Tibial nerve (tissue), 4 donors: Measurements from ENCODE around the gene ERC2. TPM values are rescaled to one million over a fixed set of nuclear protein-coding genes. Genes with fewer than 3 reads are reported as not detected.

Experiments
- DNase-seq, 2 donors: peaks; one replicate each; pipeline ENCODE4 v3.0.0-alpha.2; 2019; ENCODE audit warnings: low spot score in 2 of 2
- H3K27ac ChIP-seq, 4 donors: fragments of 200-600 bp; sonication (generic) in 3 of 4; one replicate each; pipeline ENCODE4 v1.5.1; 2017 to 2019; ENCODE audit warnings: mild to moderate bottlenecking in 1 of 4
- H3K27me3 ChIP-seq, 2 donors: fragments of 200-600 bp; sonication (generic) in 1 of 2; one replicate each; pipeline versions ENCODE4 v1.5.1 to v1.6.0; 2017 to 2019
- H3K36me3 ChIP-seq, 3 donors: fragments of 200-600 bp; sonication (generic); one replicate each; pipeline ENCODE4 v1.5.1; 2018 to 2019
- H3K4me1 ChIP-seq, 4 donors: fragments of 200-600 bp; sonication (generic) in 3 of 4; one replicate each; pipeline ENCODE4 v1.5.1; 2017 to 2019
- H3K4me3 ChIP-seq, 4 donors: fragments of 200-600 bp; sonication (generic) in 3 of 4; one replicate each; pipeline ENCODE4 v1.5.1; 2017 to 2019; ENCODE audit warnings: mild to moderate bottlenecking in 1 of 4, moderate library complexity in 1 of 4
- H3K9me3 ChIP-seq, 4 donors: fragments of 200-600 bp; sonication (generic) in 3 of 4; one replicate each; pipeline ENCODE4 v1.5.1; 2017 to 2019
- CTCF ChIP-seq, 5 experiments: fragments of 200-600 bp in 3 of 5; fragments of 450-650 bp in 2 of 5; sonication (generic) in 3 of 5; IDR thresholded peaks; one replicate each; pipeline ENCODE4 v1.5.1; 2016 to 2019; ENCODE audit warnings: antibody characterized with exemption in 5 of 5, mild to moderate bottlenecking in 3 of 5, moderate library complexity in 2 of 5
- EP300 ChIP-seq, 2 donors: sonication (generic); formaldehyde crosslinking; IDR thresholded peaks; one replicate each; pipeline ENCODE4 v1.6.1; 2017; ENCODE audit warnings: antibody characterized with exemption in 2 of 2, mild to moderate bottlenecking in 1 of 2
- POLR2A ChIP-seq, 2 donors: fragments of 450-650 bp; IDR thresholded peaks; one replicate each; pipeline ENCODE4 v1.6.1; 2017; ENCODE audit warnings: antibody characterized with exemption in 2 of 2, mild to moderate bottlenecking in 2 of 2, moderate library complexity in 2 of 2
- WGBS, 2 donors: methylation state at CpG; one replicate each; pipeline ENCODE4 v1.1.5; 2018; 5-methylcytosine and 5-hydroxymethylcytosine counted together
- total RNA-seq, 4 donors: library from RNA; depleted of rRNA; stranded (reverse); fragments of >200 nt; gene quantifications; one replicate each; pipeline ENCODE4 v1.1.0, GENCODE V29; 2016

ERC2 gene
- total RNA-seq, 4 donors from 2014 or later, result 0.84 to 0.98 (median 0.90) TPM; not detected in 1

GRCh38 chr3:55724821-55725220 is 743.4 kb downstream of the ERC2 start:
- H3K9me3 ChIP-seq, result no peaks in the 10 kb centered on the region
- TF ChIP-seq POLR2A (IDR thresholded peaks at IDR 0.05) (no peak), CTCF (IDR thresholded peaks at IDR 0.05) (no peak), EP300 (IDR thresholded peaks at IDR 0.05) (no peak)
- no peak overlapping the region for H3K27ac ChIP-seq
- no peak for DNase-seq
- no peaks in the 10 kb centered on the region for H3K27me3 ChIP-seq
- no peaks in the 10 kb centered on the region for H3K4me1 ChIP-seq
- H3K4me3 ChIP-seq, result no peak overlapping the region
- WGBS, 2 donors, result 53 to 59% methylated on average over 2 of the region's 2 CpGs
- no peaks in the 10 kb centered on the region for H3K36me3 ChIP-seq

- H3K9me3 ChIP-seq, result no peaks in the 10 kb centered on the region
- no peak overlapping the region for H3K4me3 ChIP-seq
- TF ChIP-seq POLR2A (IDR thresholded peaks at IDR 0.05), result no peak
- no peak for TF ChIP-seq CTCF (IDR thresholded peaks at IDR 0.05)
- no peak for TF ChIP-seq EP300 (IDR thresholded peaks at IDR 0.05)
- no peaks in the 10 kb centered on the region for H3K27me3 ChIP-seq
- H3K27ac ChIP-seq, result no peak overlapping the region
- no peaks in the 10 kb centered on the region for H3K36me3 ChIP-seq
- no peak for DNase-seq
- peaks cover 0 to 4% (median 0%) of the 10 kb centered on the region in 4 donors for H3K4me1 ChIP-seq
These were observed 743.9 kb downstream of the ERC2 start for GRCh38 chr3:55724407-55724784.

- Histone ChIP-seq H3K27me3 (no peaks in the 10 kb centered on the region), H3K4me3 (no peak overlapping the region), H3K4me1 (peaks cover 0 to 9% (median 0%) of the 10 kb centered on the region in 4 donors), H3K36me3 (no peaks in the 10 kb centered on the region), H3K27ac (no peak overlapping the region), H3K9me3 (no peaks in the 10 kb centered on the region)
- 52% methylated on average over 5 of the region's 5 CpGs for WGBS, 2 donors
- no peak for DNase-seq
- TF ChIP-seq POLR2A (IDR thresholded peaks at IDR 0.05) (no peak), EP300 (IDR thresholded peaks at IDR 0.05) (no peak), CTCF (IDR thresholded peaks at IDR 0.05) (no peak)
These were observed 744.4 kb downstream of the ERC2 start for GRCh38 chr3:55723653-55724406.

- peak in 1 of 2 donors; percentile 10 for DNase-seq
- TF ChIP-seq CTCF (IDR thresholded peaks at IDR 0.05) (peak in 2 of 5 experiments; percentile 18 to 31), POLR2A (IDR thresholded peaks at IDR 0.05) (no peak), EP300 (IDR thresholded peaks at IDR 0.05) (no peak)
- no peaks in the 10 kb centered on the region for H3K27me3 ChIP-seq
- H3K4me3 ChIP-seq, result no peak overlapping the region
- no peak overlapping the region for H3K27ac ChIP-seq
- H3K9me3 ChIP-seq, result no peaks in the 10 kb centered on the region
- peaks cover 0 to 22% (median 3%) of the 10 kb centered on the region in 4 donors for H3K4me1 ChIP-seq
- no peaks in the 10 kb centered on the region for H3K36me3 ChIP-seq
- 61 to 69% methylated on average over 5 of the region's 5 CpGs for WGBS, 2 donors
These were observed 746.4 kb downstream of the ERC2 start for GRCh38 chr3:55721716-55722484.

GRCh38 chr3:55720614-55721013 is 747.7 kb downstream of the ERC2 start:
- Histone ChIP-seq H3K27me3 (no peaks in the 10 kb centered on the region), H3K4me3 (no peak overlapping the region), H3K9me3 (no peaks in the 10 kb centered on the region), H3K27ac (no peak overlapping the region), H3K36me3 (no peaks in the 10 kb centered on the region), H3K4me1 (peaks cover 0 to 22% (median 3%) of the 10 kb centered on the region in 4 donors)
- no peak for TF ChIP-seq EP300 (IDR thresholded peaks at IDR 0.05)
- no peak for TF ChIP-seq POLR2A (IDR thresholded peaks at IDR 0.05)
- no peak for TF ChIP-seq CTCF (IDR thresholded peaks at IDR 0.05)
- no peak for DNase-seq
